ENCODE measurements around the gene PHLPP1.

- TF ChIP-seq CTCF (conservative IDR thresholded peaks at IDR 0.05; ENCODE audit: low read depth in 2 of 2) (no peak), EZH2 (IDR thresholded peaks at IDR 0.05; ENCODE audit: low read depth, unreplicated experiment) (no peak), POLR2AphosphoS5 (IDR thresholded peaks at IDR 0.05; ENCODE audit: low read depth) (no peak), EZH2phosphoT487 (IDR thresholded peaks at IDR 0.05; ENCODE audit: unreplicated experiment) (no peak), NANOG (IDR thresholded peaks at IDR 0.05; ENCODE audit: borderline replicate concordance) (no peak), JUNB (IDR thresholded peaks at IDR 0.05; ENCODE audit: unreplicated experiment) (no peak), ZNF331 (CRISPR knock-in tag; IDR thresholded peaks at IDR 0.05; ENCODE audit: low read depth) (no peak), STAT1 (IDR thresholded peaks at IDR 0.05; ENCODE audit: unreplicated experiment) (no peak), CREB1 (CRISPR knock-in tag; IDR thresholded peaks at IDR 0.05; ENCODE audit: low read depth) (no peak), ZNF114 (CRISPR knock-in tag; IDR thresholded peaks at IDR 0.05) (no peak), ETS1 (IDR thresholded peaks at IDR 0.05) (no peak), ZNF462 (CRISPR knock-in tag; IDR thresholded peaks at IDR 0.05) (no peak)
- TF ChIP-seq, protein P1, sequence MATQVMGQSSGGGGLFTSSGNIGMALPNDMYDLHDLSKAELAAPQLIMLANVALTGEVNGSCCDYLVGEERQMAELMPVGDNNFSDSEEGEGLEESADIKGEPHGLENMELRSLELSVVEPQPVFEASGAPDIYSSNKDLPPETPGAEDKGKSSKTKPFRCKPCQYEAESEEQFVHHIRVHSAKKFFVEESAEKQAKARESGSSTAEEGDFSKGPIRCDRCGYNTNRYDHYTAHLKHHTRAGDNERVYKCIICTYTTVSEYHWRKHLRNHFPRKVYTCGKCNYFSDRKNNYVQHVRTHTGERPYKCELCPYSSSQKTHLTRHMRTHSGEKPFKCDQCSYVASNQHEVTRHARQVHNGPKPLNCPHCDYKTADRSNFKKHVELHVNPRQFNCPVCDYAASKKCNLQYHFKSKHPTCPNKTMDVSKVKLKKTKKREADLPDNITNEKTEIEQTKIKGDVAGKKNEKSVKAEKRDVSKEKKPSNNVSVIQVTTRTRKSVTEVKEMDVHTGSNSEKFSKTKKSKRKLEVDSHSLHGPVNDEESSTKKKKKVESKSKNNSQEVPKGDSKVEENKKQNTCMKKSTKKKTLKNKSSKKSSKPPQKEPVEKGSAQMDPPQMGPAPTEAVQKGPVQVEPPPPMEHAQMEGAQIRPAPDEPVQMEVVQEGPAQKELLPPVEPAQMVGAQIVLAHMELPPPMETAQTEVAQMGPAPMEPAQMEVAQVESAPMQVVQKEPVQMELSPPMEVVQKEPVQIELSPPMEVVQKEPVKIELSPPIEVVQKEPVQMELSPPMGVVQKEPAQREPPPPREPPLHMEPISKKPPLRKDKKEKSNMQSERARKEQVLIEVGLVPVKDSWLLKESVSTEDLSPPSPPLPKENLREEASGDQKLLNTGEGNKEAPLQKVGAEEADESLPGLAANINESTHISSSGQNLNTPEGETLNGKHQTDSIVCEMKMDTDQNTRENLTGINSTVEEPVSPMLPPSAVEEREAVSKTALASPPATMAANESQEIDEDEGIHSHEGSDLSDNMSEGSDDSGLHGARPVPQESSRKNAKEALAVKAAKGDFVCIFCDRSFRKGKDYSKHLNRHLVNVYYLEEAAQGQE (IDR thresholded peaks at IDR 0.05; ENCODE audit: unreplicated experiment) = no peak
Observed at GRCh38 chr18:62933261-62933887, 218.0 kb downstream of the PHLPP1 start.
